PC-9 (cell line): ENCODE results near the gene FANCI. TPM values are rescaled to one million over a fixed set of nuclear protein-coding genes. Genes with fewer than 3 reads are reported as not detected.

Experiments used
- BruUV-seq: library from RNA; stranded (reverse); fragments of 400-500 nt; replicated peaks from 2 replicates; lab custom pipeline; 2021; lab: Mats Ljungman, UMichigan
- CTCF ChIA-PET: fragments of 300-600 bp; sonication (Branson Sonifier 250); formaldehyde crosslinking; loops from one replicate; lab custom pipeline; 2022; ENCODE audit warnings: antibody characterized with exemption; lab: Charles Lee
- POLR2A ChIA-PET: fragments of 300-600 bp; sonication (Branson Sonifier 250); formaldehyde crosslinking; loops from one replicate; lab custom pipeline; 2022; ENCODE audit warnings: antibody characterized with exemption; ENCODE audit not compliant: unreplicated experiment; lab: Charles Lee
- DNase-seq, 2 experiments: peaks; one replicate each; pipeline versions ENCODE4 v3.0.0 to v3.0.0-alpha.2; 2015 to 2022; ENCODE audit warnings: mixed read lengths in 1 of 2
- H2AFZ ChIP-seq: fragments of 200-600 bp; sonication (generic); 2 replicates; pipeline ENCODE4 v1.8.1; 2017; ENCODE audit warnings: antibody characterized with exemption
- H3F3A ChIP-seq: fragments of 200-600 bp; sonication (generic); 2 replicates; pipeline ENCODE4 v1.8.1; 2017; ENCODE audit warnings: antibody characterized with exemption, mild to moderate bottlenecking, low read depth; ENCODE audit not compliant: insufficient read depth
- H3K27ac ChIP-seq: fragments of 200-600 bp; sonication (generic); 2 replicates; pipeline ENCODE4 v1.6.1; 2016; ENCODE audit warnings: mixed run types
- H3K27me3 ChIP-seq: fragments of 200-600 bp; sonication (generic); 2 replicates; pipeline ENCODE4 v1.6.1; 2016; ENCODE audit warnings: low read depth, mixed run types; ENCODE audit not compliant: insufficient read depth
- H3K36me3 ChIP-seq: fragments of 200-600 bp; sonication (generic); 2 replicates; pipeline ENCODE4 v1.6.1; 2016; ENCODE audit warnings: low read depth, mixed run types
- H3K4me1 ChIP-seq: fragments of 200-600 bp; sonication (generic); replicated peaks from 2 replicates; pipeline ENCODE4 v1.6.1; 2016; ENCODE audit warnings: mixed run types; ENCODE audit not compliant: insufficient read depth
- H3K4me2 ChIP-seq: fragments of 200-600 bp; sonication (generic); 2 replicates; pipeline ENCODE4 v1.6.1; 2017; ENCODE audit warnings: mixed run types
- H3K4me3 ChIP-seq: fragments of 200-600 bp; sonication (generic); 2 replicates; pipeline ENCODE4 v1.6.1; 2016; ENCODE audit warnings: mixed run types
- H3K79me2 ChIP-seq: fragments of 200-600 bp; sonication (generic); 2 replicates; pipeline ENCODE4 v1.6.1; 2017; ENCODE audit warnings: low read depth, mixed run types
- H3K9me2 ChIP-seq: fragments of 200-600 bp; sonication (generic); 2 replicates; pipeline ENCODE4 v1.8.1; 2017; ENCODE audit warnings: mild to moderate bottlenecking; ENCODE audit not compliant: insufficient read depth
- H3K9me3 ChIP-seq: fragments of 200-600 bp; sonication (generic); 2 replicates; pipeline ENCODE4 v1.8.1; 2016; ENCODE audit warnings: low read depth; ENCODE audit not compliant: insufficient read depth
- H4K20me1 ChIP-seq: fragments of 200-600 bp; sonication (generic); 2 replicates; pipeline ENCODE4 v1.8.1; 2017; ENCODE audit not compliant: insufficient read depth
- EZH2 ChIP-seq: fragments of 200-600 bp; sonication (generic); IDR thresholded peaks from 2 replicates; pipeline ENCODE4 v1.8.0; 2017; ENCODE audit warnings: antibody characterized with exemption, low read depth
- intact Hi-C: fragments of 100-400 bp; cut with micrococcal nuclease; formaldehyde crosslinking; loops from one replicate; pipeline ENCODE4 v1.10.0; 2022; ENCODE audit not compliant: unreplicated experiment
- total RNA-seq: library from RNA; stranded (reverse); gene quantifications from 2 replicates; pipeline ENCODE4 v1.2.3, GENCODE V29; 2021
- TF ChIP-seq, protein P1 (sequence below): fragments of 200-600 bp; sonication (generic); conservative IDR thresholded peaks from 2 replicates; pipeline ENCODE4 v1.6.1; 2017; ENCODE audit warnings: mixed run types, antibody characterized with exemption, mild to moderate bottlenecking, moderate library complexity

FANCI gene
- total RNA-seq, 1 experiment from 2014 or later, result 126 TPM

- TF ChIP-seq, protein P1, sequence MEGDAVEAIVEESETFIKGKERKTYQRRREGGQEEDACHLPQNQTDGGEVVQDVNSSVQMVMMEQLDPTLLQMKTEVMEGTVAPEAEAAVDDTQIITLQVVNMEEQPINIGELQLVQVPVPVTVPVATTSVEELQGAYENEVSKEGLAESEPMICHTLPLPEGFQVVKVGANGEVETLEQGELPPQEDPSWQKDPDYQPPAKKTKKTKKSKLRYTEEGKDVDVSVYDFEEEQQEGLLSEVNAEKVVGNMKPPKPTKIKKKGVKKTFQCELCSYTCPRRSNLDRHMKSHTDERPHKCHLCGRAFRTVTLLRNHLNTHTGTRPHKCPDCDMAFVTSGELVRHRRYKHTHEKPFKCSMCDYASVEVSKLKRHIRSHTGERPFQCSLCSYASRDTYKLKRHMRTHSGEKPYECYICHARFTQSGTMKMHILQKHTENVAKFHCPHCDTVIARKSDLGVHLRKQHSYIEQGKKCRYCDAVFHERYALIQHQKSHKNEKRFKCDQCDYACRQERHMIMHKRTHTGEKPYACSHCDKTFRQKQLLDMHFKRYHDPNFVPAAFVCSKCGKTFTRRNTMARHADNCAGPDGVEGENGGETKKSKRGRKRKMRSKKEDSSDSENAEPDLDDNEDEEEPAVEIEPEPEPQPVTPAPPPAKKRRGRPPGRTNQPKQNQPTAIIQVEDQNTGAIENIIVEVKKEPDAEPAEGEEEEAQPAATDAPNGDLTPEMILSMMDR, result no peak
- TF ChIP-seq EZH2, result no peak
- CTCF ChIA-PET, result no interaction called here
- POLR2A ChIA-PET, result no interaction called here
- Histone ChIP-seq H3K27ac (no peak overlapping the region), H3K9me2 (no peaks in the 10 kb centered on the region), H4K20me1 (peaks cover 5% of the 10 kb centered on the region; the same call in 1 of the 2 replicates), H3K4me2 (no peak overlapping the region), H3K4me1 (no peaks in the 10 kb centered on the region), H3K9me3 (no peaks in the 10 kb centered on the region), H3K79me2 (no peaks in the 10 kb centered on the region), H2AFZ (no peak overlapping the region), H3F3A (peaks cover 28% of the 10 kb centered on the region; the same call in 1 of the 2 replicates), H3K4me3 (no peak overlapping the region), H3K36me3 (peaks cover 23% of the 10 kb centered on the region), H3K27me3 (no peaks in the 10 kb centered on the region)
- intact Hi-C loops, result no loop called here
- no TSS peak for BruUV-seq
- no peak for DNase-seq
Observed at GRCh38 chr15:89319678-89320077, 75.9 kb downstream of the FANCI start.

GRCh38 chr15:89320200-89320599 lies 76.4 kb downstream of the FANCI start:
- H3K4me3 ChIP-seq, result no peak overlapping the region
- no peak overlapping the region for H3K27ac ChIP-seq
- peaks cover 5% of the 10 kb centered on the region; the same call in 1 of the 2 replicates for H4K20me1 ChIP-seq
- H3K36me3 ChIP-seq, result peaks cover 23% of the 10 kb centered on the region
- no peak overlapping the region for H2AFZ ChIP-seq
- H3K9me2 ChIP-seq, result no peaks in the 10 kb centered on the region
- H3K27me3 ChIP-seq, result no peaks in the 10 kb centered on the region
- peaks cover 28% of the 10 kb centered on the region; the same call in 1 of the 2 replicates for H3F3A ChIP-seq
- no peaks in the 10 kb centered on the region for H3K9me3 ChIP-seq
- POLR2A ChIA-PET, result no interaction called here
- DNase-seq, result no peak
- CTCF ChIA-PET, result no interaction called here
- no peak overlapping the region for H3K4me2 ChIP-seq
- TF ChIP-seq, protein P1, result no peak
- no peak for TF ChIP-seq EZH2
- no peaks in the 10 kb centered on the region for H3K79me2 ChIP-seq
- no TSS peak for BruUV-seq
- no peaks in the 10 kb centered on the region for H3K4me1 ChIP-seq
- intact Hi-C loops, result no loop called here

GRCh38 chr15:89321521-89322410 lies 78.0 kb downstream of the FANCI start:
- Histone ChIP-seq H4K20me1 (peaks cover 10% of the 10 kb centered on the region; the same call in 1 of the 2 replicates), H3K4me3 (no peak overlapping the region), H3K27me3 (no peaks in the 10 kb centered on the region), H3K9me3 (no peaks in the 10 kb centered on the region), H3F3A (peaks cover 18% of the 10 kb centered on the region; the same call in 1 of the 2 replicates), H3K9me2 (no peaks in the 10 kb centered on the region), H3K79me2 (no peaks in the 10 kb centered on the region), H3K27ac (no peak overlapping the region), H3K4me2 (no peak overlapping the region), H3K36me3 (peaks cover 24% of the 10 kb centered on the region), H2AFZ (no peak overlapping the region), H3K4me1 (no peaks in the 10 kb centered on the region)
- ChIA-PET CTCF (no interaction called here), POLR2A (interaction anchor here (0.6 kb wide), 1 partner anchor 69 kb away, joined by 5 read pairs; no protein-coding TSS in a partner anchor)
- TF ChIP-seq, protein P1, result no peak
- no peak for TF ChIP-seq EZH2
- DNase-seq, result no peak
- intact Hi-C loops, result no loop called here
- no TSS peak for BruUV-seq
